Measurements from ENCODE around the gene GLMN. TPM values are rescaled to one million over a fixed set of nuclear protein-coding genes. Genes with fewer than 3 reads are reported as not detected.
A peak's percentile ranks its signal among the peaks of the same experiment; 100 is the strongest.
"Not testable (repeated sequence)": the region's sequence is repeated elsewhere in the genome, so short reads cannot be mapped to it uniquely, and the experiment has no call there.

GLMN gene
- total and polyA plus RNA-seq, 2 experiments from 2014 or later: 10.0 to 16.5 TPM

- DNase-seq (ENCODE audit: low spot score): peak; percentile 5
- H3K4me1 ChIP-seq (ENCODE audit: insufficient read depth): no peaks in the 10 kb centered on the region
- no peak for TF ChIP-seq EZH2phosphoT487 (IDR thresholded peaks at IDR 0.05; ENCODE audit: low read depth, severe bottlenecking, unreplicated experiment)
- H3K36me3 ChIP-seq (replicated peaks; ENCODE audit: insufficient read depth, low read depth): no peaks in the 10 kb centered on the region
- H3K4me2 ChIP-seq: peak overlapping the region; percentile 83
- peak overlapping the region; percentile 73 for H3K4me3 ChIP-seq
- WGBS (ENCODE audit: low lambda C conversion rate, missing lambda C conversion rate): 42% methylated on average over 11 of the region's 11 CpGs
- peak overlapping the region; percentile 97 for H3K27ac ChIP-seq
- no peaks in the 10 kb centered on the region for H3K27me3 ChIP-seq
- H2AFZ ChIP-seq: peak overlapping the region; percentile 91
- peaks cover 7% of the 10 kb centered on the region for H4K20me1 ChIP-seq (ENCODE audit: insufficient read depth, poor library complexity, severe bottlenecking)
- peaks cover 43% of the 10 kb centered on the region for H3K79me2 ChIP-seq
- H3K9me3 ChIP-seq (ENCODE audit: low read depth): no peaks in the 10 kb centered on the region
- no peaks in the 10 kb centered on the region for H3K9me2 ChIP-seq (replicated peaks; ENCODE audit: insufficient read depth)
Observed at GRCh38 chr1:92299477-92300150, 827 bp upstream of the GLMN start.

- WGBS (ENCODE audit: low lambda C conversion rate, missing lambda C conversion rate): 9% methylated on average over 3 of the region's 3 CpGs
- Histone ChIP-seq H3K27ac (peak overlapping the region; percentile 97), H3K4me3 (peak overlapping the region; percentile 73), H3K27me3 (no peaks in the 10 kb centered on the region), H4K20me1 (ENCODE audit: insufficient read depth, poor library complexity, severe bottlenecking) (peaks cover 7% of the 10 kb centered on the region), H2AFZ (peak overlapping the region; percentile 91), H3K36me3 (replicated peaks; ENCODE audit: insufficient read depth, low read depth) (no peaks in the 10 kb centered on the region), H3K79me2 (peaks cover 43% of the 10 kb centered on the region), H3K4me2 (peak overlapping the region; percentile 83), H3K4me1 (ENCODE audit: insufficient read depth) (no peaks in the 10 kb centered on the region), H3K9me3 (ENCODE audit: low read depth) (no peaks in the 10 kb centered on the region), H3K9me2 (replicated peaks; ENCODE audit: insufficient read depth) (no peaks in the 10 kb centered on the region)
- peak; percentile 16 for DNase-seq (ENCODE audit: low spot score)
- TF ChIP-seq CTCF (IDR thresholded peaks at IDR 0.05; ENCODE audit: poor library complexity): peak; percentile 50
- TF ChIP-seq EZH2phosphoT487 (IDR thresholded peaks at IDR 0.05; ENCODE audit: low read depth, severe bottlenecking, unreplicated experiment): no peak
Observed at GRCh38 chr1:92298213-92298572, 594 bp downstream of the GLMN start.

- H3K4me2 ChIP-seq: no peak overlapping the region
- H3K9me3 ChIP-seq (ENCODE audit: low read depth): no peaks in the 10 kb centered on the region
- H3K4me1 ChIP-seq (ENCODE audit: insufficient read depth): no peaks in the 10 kb centered on the region
- DNase-seq (ENCODE audit: low spot score): peak; percentile 66
- H2AFZ ChIP-seq: no peak overlapping the region
- H3K79me2 ChIP-seq: no peaks in the 10 kb centered on the region
- peak; percentile 93 for TF ChIP-seq CTCF (IDR thresholded peaks at IDR 0.05; ENCODE audit: poor library complexity)
- TF ChIP-seq EZH2 (IDR thresholded peaks at IDR 0.05; ENCODE audit: borderline replicate concordance): no peak
- TF ChIP-seq EZH2phosphoT487 (IDR thresholded peaks at IDR 0.05; ENCODE audit: low read depth, severe bottlenecking, unreplicated experiment): no peak
- WGBS (ENCODE audit: low lambda C conversion rate, missing lambda C conversion rate): 40% methylated on average over 3 of the region's 3 CpGs
- no peaks in the 10 kb centered on the region for H4K20me1 ChIP-seq (ENCODE audit: insufficient read depth, poor library complexity, severe bottlenecking)
- no peak overlapping the region for H3K4me3 ChIP-seq
- no peaks in the 10 kb centered on the region for H3K27me3 ChIP-seq
- H3K9me2 ChIP-seq (replicated peaks; ENCODE audit: insufficient read depth): no peaks in the 10 kb centered on the region
- H3K27ac ChIP-seq: no peak overlapping the region
- H3K36me3 ChIP-seq (replicated peaks; ENCODE audit: insufficient read depth, low read depth): no peaks in the 10 kb centered on the region
Observed at GRCh38 chr1:92291372-92291999, 7.3 kb downstream of the GLMN start.

GRCh38 chr1:92281411-92281810, 17.4 kb downstream of the GLMN start:
- H3K36me3 ChIP-seq (replicated peaks; ENCODE audit: insufficient read depth, low read depth); H3K79me2 ChIP-seq; H3K4me2 ChIP-seq; H4K20me1 ChIP-seq (ENCODE audit: insufficient read depth, poor library complexity, severe bottlenecking); H3K27ac ChIP-seq; DNase-seq (ENCODE audit: low spot score); H3K9me3 ChIP-seq (ENCODE audit: low read depth); H3K4me3 ChIP-seq; H3K27me3 ChIP-seq; H2AFZ ChIP-seq; H3K4me1 ChIP-seq (ENCODE audit: insufficient read depth); H3K9me2 ChIP-seq (replicated peaks; ENCODE audit: insufficient read depth): not testable (repeated sequence)
- WGBS (ENCODE audit: low lambda C conversion rate, missing lambda C conversion rate): 96% methylated on average over 2 of the region's 2 CpGs

GRCh38 chr1:92279781-92280180, 19.0 kb downstream of the GLMN start:
- H3K9me2 ChIP-seq (replicated peaks; ENCODE audit: insufficient read depth); H3K9me3 ChIP-seq (ENCODE audit: low read depth); H3K36me3 ChIP-seq (replicated peaks; ENCODE audit: insufficient read depth, low read depth); H3K27me3 ChIP-seq; H2AFZ ChIP-seq; H4K20me1 ChIP-seq (ENCODE audit: insufficient read depth, poor library complexity, severe bottlenecking); H3K4me3 ChIP-seq; H3K4me1 ChIP-seq (ENCODE audit: insufficient read depth); H3K4me2 ChIP-seq; H3K27ac ChIP-seq; H3K79me2 ChIP-seq; DNase-seq (ENCODE audit: low spot score): not testable (repeated sequence)
- WGBS (ENCODE audit: low lambda C conversion rate, missing lambda C conversion rate): 96% methylated on average over 15 of the region's 15 CpGs

All from hepatocyte (in vitro differentiated cells).